Peyer's patch (tissue), 4 donors: ENCODE data around the gene GPR158.
"Not testable (repeated sequence)": the region's sequence is repeated elsewhere in the genome, so short reads cannot be mapped to it uniquely, and the experiment has no call there.

Experiments used
- POLR2A ChIP-seq, 2 donors: fragments of 450-650 bp; IDR thresholded peaks; one replicate each; pipeline ENCODE4 v1.5.1; 2017; ENCODE audit warnings: antibody characterized with exemption in 2 of 2, mild to moderate bottlenecking in 2 of 2, moderate library complexity in 2 of 2
- TF ChIP-seq, protein P1 (sequence below), 6 experiments: fragments of 450-650 bp in 4 of 6; fragments of 200-600 bp in 2 of 6; sonication (generic) in 1 of 6; IDR thresholded peaks; one replicate each; pipeline ENCODE4 v1.5.1; 2017 to 2019; ENCODE audit warnings: antibody characterized with exemption in 6 of 6, mild to moderate bottlenecking in 3 of 6, moderate library complexity in 1 of 6

DNA sequence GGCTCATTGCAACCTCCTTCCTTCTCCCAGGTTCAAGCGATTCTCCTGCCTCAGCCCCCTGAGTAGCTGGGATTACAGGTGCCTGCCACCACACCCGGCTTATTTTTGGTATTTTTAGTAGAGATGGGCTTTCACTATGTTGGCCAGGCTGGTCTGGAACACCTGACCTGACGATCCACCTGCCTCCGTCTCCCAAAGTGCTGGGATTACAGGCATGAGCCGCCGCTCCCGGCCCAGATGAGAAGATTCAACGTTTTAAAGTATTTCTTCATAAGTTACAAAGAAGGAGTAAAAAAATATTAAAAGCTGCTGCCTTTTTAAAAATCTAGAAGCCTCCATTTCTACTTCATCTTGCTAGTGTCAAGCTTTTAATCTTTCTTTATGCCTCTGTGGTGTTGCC is 208.1 kb downstream of the GPR158 start:
- TF ChIP-seq, protein P1, sequence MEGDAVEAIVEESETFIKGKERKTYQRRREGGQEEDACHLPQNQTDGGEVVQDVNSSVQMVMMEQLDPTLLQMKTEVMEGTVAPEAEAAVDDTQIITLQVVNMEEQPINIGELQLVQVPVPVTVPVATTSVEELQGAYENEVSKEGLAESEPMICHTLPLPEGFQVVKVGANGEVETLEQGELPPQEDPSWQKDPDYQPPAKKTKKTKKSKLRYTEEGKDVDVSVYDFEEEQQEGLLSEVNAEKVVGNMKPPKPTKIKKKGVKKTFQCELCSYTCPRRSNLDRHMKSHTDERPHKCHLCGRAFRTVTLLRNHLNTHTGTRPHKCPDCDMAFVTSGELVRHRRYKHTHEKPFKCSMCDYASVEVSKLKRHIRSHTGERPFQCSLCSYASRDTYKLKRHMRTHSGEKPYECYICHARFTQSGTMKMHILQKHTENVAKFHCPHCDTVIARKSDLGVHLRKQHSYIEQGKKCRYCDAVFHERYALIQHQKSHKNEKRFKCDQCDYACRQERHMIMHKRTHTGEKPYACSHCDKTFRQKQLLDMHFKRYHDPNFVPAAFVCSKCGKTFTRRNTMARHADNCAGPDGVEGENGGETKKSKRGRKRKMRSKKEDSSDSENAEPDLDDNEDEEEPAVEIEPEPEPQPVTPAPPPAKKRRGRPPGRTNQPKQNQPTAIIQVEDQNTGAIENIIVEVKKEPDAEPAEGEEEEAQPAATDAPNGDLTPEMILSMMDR (IDR thresholded peaks at IDR 0.05) = not testable (repeated sequence)
- TF ChIP-seq POLR2A (IDR thresholded peaks at IDR 0.05) = not testable (repeated sequence)
